IPS-18c (cell line): ENCODE measurements around the gene MBP.

ENCODE experiments used
- H3K4me3 ChIP-seq: 2 replicates; pipeline ENCODE4 v1.7.0; 2013; ENCODE audit warnings: low read depth, mild to moderate bottlenecking, low read length, moderate library complexity; ENCODE audit not compliant: insufficient read depth
- H3K9me3 ChIP-seq: one replicate; pipeline ENCODE4 v1.6.1; 2013; ENCODE audit warnings: mild to moderate bottlenecking, low read length, moderate library complexity; ENCODE audit not compliant: control insufficient read depth, insufficient read depth

Gene MBP

GRCh38 chr18:76932026-76932819 is 200.4 kb downstream of the MBP start:
- Histone ChIP-seq H3K9me3 (no peaks in the 10 kb centered on the region), H3K4me3 (no peak overlapping the region)

GRCh38 chr18:76931171-76931570 is 201.4 kb downstream of the MBP start:
- Histone ChIP-seq H3K9me3 (no peaks in the 10 kb centered on the region), H3K4me3 (no peak overlapping the region)
